Fibroblast of the aortic adventitia (primary cell): ENCODE results near the gene FAM200C. TPM values are rescaled to one million over a fixed set of nuclear protein-coding genes. Genes with fewer than 3 reads are reported as not detected.
A peak's percentile ranks its signal among the peaks of the same experiment; 100 is the strongest.

Experiments
- DNase-seq: peaks from one replicate; pipeline ENCODE4 v3.0.0-alpha.2; 2010; ENCODE audit warnings: low read depth
- H3K4me3 ChIP-seq: 2 replicates; pipeline ENCODE4 v1.5.1; 2011; ENCODE audit warnings: low read depth, mild to moderate bottlenecking, control low read depth, low read length, moderate library complexity
- total RNA-seq: library from RNA; depleted of rRNA; stranded (reverse); fragments of >200 nt; gene quantifications from 2 replicates; pipeline ENCODE4 v1.2.3, GENCODE V29; 2012; ENCODE audit warnings: low replicate concordance
- TF ChIP-seq, protein P1 (sequence below): IDR thresholded peaks from 2 replicates; pipeline ENCODE4 v1.5.1; 2011; ENCODE audit warnings: mild to moderate bottlenecking, low read length, control low read depth, inconsistent platforms; ENCODE audit not compliant: insufficient read depth

Gene FAM200C
- total RNA-seq, 1 donor: 6.7 TPM

GRCh38 chr5:160390787-160391696, 8.8 kb downstream of the FAM200C start:
- no peak overlapping the region for H3K4me3 ChIP-seq
- peak; percentile 56 for DNase-seq
- TF ChIP-seq, protein P1, sequence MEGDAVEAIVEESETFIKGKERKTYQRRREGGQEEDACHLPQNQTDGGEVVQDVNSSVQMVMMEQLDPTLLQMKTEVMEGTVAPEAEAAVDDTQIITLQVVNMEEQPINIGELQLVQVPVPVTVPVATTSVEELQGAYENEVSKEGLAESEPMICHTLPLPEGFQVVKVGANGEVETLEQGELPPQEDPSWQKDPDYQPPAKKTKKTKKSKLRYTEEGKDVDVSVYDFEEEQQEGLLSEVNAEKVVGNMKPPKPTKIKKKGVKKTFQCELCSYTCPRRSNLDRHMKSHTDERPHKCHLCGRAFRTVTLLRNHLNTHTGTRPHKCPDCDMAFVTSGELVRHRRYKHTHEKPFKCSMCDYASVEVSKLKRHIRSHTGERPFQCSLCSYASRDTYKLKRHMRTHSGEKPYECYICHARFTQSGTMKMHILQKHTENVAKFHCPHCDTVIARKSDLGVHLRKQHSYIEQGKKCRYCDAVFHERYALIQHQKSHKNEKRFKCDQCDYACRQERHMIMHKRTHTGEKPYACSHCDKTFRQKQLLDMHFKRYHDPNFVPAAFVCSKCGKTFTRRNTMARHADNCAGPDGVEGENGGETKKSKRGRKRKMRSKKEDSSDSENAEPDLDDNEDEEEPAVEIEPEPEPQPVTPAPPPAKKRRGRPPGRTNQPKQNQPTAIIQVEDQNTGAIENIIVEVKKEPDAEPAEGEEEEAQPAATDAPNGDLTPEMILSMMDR: peak; percentile 41

GRCh38 chr5:160387445-160387844, 12.4 kb downstream of the FAM200C start:
- no peak overlapping the region for H3K4me3 ChIP-seq
- no peak for DNase-seq
- TF ChIP-seq, protein P1: no peak

- TF ChIP-seq, protein P1: no peak
- H3K4me3 ChIP-seq: no peak overlapping the region
- DNase-seq: no peak
Measured at GRCh38 chr5:160385496-160385895, 14.4 kb downstream of the FAM200C start.

DNA sequence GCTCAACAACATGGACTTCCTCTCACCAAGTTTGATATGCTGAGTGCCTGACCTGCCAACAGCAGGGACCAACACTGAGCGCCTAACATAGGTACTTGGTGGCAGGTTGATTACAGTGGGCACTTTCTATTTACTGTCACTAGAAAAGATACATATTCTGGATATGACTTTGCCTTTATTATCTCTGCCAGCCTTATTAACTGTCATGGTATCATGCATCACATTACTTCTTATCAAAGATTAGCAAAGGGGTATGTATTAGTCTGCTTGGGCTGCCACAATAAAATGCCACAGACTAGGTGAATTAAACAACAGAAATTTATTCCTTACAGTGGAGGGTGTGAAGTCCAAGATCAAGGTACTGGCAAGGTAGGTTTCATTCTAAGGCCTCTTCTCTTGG, 15.2 kb downstream of the FAM200C start:
- DNase-seq: no peak
- H3K4me3 ChIP-seq: no peak overlapping the region
- TF ChIP-seq, protein P1: no peak

DNA sequence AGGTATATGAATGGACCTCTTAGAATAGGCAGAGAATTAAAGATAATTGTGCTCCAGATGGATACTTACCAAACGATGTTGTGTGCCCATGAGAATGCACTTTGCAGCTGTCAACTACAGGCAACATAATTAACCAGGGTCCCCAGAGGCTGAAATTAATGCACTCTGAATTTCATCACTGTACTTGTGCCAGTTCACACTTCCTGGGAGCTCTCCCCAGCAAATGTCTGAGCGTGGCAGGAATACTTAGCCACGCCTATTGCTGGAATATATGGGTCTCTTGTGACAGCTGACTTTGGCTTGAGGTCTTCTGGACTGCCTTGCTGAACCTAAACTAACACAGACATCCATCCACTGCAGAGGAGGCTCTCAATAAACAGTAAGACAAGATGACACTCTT, 17.5 kb downstream of the FAM200C start:
- H3K4me3 ChIP-seq: no peak overlapping the region
- TF ChIP-seq, protein P1: no peak
- DNase-seq: no peak

DNA sequence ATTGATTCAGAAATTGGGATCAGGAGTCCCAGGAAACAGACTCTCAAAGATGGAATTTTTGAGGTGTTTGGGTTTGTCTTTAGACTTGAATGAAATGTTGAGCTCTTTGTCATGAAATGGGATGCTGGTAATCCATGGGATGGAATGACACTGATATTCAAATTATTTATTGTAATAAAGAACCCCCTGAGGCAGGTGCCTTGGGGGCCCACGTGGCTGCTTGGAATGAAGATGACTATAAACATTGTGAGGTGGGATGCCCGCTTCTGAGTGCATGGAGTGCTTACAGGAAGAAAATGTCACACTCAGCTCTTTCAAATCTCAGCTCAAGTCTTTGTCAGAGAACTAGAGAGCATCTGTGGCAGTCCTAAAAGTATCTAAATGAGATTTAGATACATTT, 19.8 kb downstream of the FAM200C start:
- H3K4me3 ChIP-seq: no peak overlapping the region
- TF ChIP-seq, protein P1: no peak
- no peak for DNase-seq

GRCh38 chr5:160379511-160379910, 20.3 kb downstream of the FAM200C start:
- TF ChIP-seq, protein P1: no peak
- no peak for DNase-seq

More at GRCh38 chr5:160379511-160379910, 20.3 kb downstream of the FAM200C start:
- H3K4me3 ChIP-seq: no peak overlapping the region
